ACC112 (cell line): Measurements from ENCODE around the gene SLC8A1.

Experiments
- H2AFZ ChIP-seq: fragments of 200-600 bp; sonication (generic); one replicate; pipeline ENCODE4 v1.6.0; 2017; ENCODE audit warnings: antibody characterized with exemption, low read length; ENCODE audit not compliant: unreplicated experiment
- H3K27ac ChIP-seq: fragments of 200-600 bp; sonication (generic); 2 replicates; pipeline ENCODE4 v1.5.1; 2014; ENCODE audit warnings: low read depth, mild to moderate bottlenecking, antibody characterized with exemption, low read length, moderate library complexity
- H3K27me3 ChIP-seq: fragments of 200-600 bp; sonication (generic); 2 replicates; pipeline ENCODE4 v1.6.1; 2014; ENCODE audit warnings: mild to moderate bottlenecking, antibody characterized with exemption, low read length, moderate library complexity, mixed read lengths; ENCODE audit not compliant: insufficient read depth
- H3K36me3 ChIP-seq: fragments of 200-600 bp; sonication (generic); 2 replicates; pipeline ENCODE4 v1.6.1; 2016; ENCODE audit warnings: mild to moderate bottlenecking, antibody characterized with exemption, low read length, moderate library complexity, mixed read lengths; ENCODE audit not compliant: insufficient read depth
- H3K4me1 ChIP-seq: fragments of 200-600 bp; sonication (generic); one replicate; pipeline ENCODE4 v1.6.1; 2016; ENCODE audit warnings: low read length, mixed read lengths; ENCODE audit not compliant: insufficient read depth, unreplicated experiment, control insufficient read depth
- H3K4me3 ChIP-seq: fragments of 200-600 bp; sonication (generic); 2 replicates; pipeline ENCODE4 v1.5.1; 2014; ENCODE audit warnings: mild to moderate bottlenecking, low read depth, low read length
- H3K79me2 ChIP-seq: fragments of 200-600 bp; sonication (generic); one replicate; pipeline ENCODE4 v1.6.0; 2016; ENCODE audit warnings: low read length; ENCODE audit not compliant: control insufficient read depth, unreplicated experiment, insufficient read depth

Gene SLC8A1

GRCh38 chr2:40184551-40184950 is 267.3 kb downstream of the SLC8A1 start:
- Histone ChIP-seq H3K27ac (no peak overlapping the region), H3K36me3 (no peaks in the 10 kb centered on the region), H3K4me3 (no peak overlapping the region)

GRCh38 chr2:40181855-40182254 is 270.0 kb downstream of the SLC8A1 start:
- Histone ChIP-seq H2AFZ (no peak overlapping the region), H3K4me3 (no peak overlapping the region), H3K27ac (no peak overlapping the region), H3K36me3 (no peaks in the 10 kb centered on the region), H3K79me2 (no peaks in the 10 kb centered on the region), H3K4me1 (no peaks in the 10 kb centered on the region), H3K27me3 (no peaks in the 10 kb centered on the region)

More at GRCh38 chr2:40184551-40184950, 267.3 kb downstream of the SLC8A1 start:
- no peaks in the 10 kb centered on the region for H3K79me2 ChIP-seq
- H2AFZ ChIP-seq, result no peak overlapping the region
- no peaks in the 10 kb centered on the region for H3K27me3 ChIP-seq
- no peaks in the 10 kb centered on the region for H3K4me1 ChIP-seq

- H3K27me3 ChIP-seq, result no peaks in the 10 kb centered on the region
- no peaks in the 10 kb centered on the region for H3K36me3 ChIP-seq
- no peak overlapping the region for H3K4me3 ChIP-seq
- H3K27ac ChIP-seq, result no peak overlapping the region
- H2AFZ ChIP-seq, result no peak overlapping the region
- H3K79me2 ChIP-seq, result no peaks in the 10 kb centered on the region
- no peaks in the 10 kb centered on the region for H3K4me1 ChIP-seq
Measured at GRCh38 chr2:40179801-40180200, 272.1 kb downstream of the SLC8A1 start.

- Histone ChIP-seq H3K4me1 (no peaks in the 10 kb centered on the region), H2AFZ (no peak overlapping the region), H3K4me3 (no peak overlapping the region), H3K27ac (no peak overlapping the region), H3K36me3 (no peaks in the 10 kb centered on the region), H3K27me3 (no peaks in the 10 kb centered on the region), H3K79me2 (no peaks in the 10 kb centered on the region)
Measured at GRCh38 chr2:40178971-40179370, 272.9 kb downstream of the SLC8A1 start.

- H3K27ac ChIP-seq, result no peak overlapping the region
Measured at GRCh38 chr2:40178171-40178778, 273.6 kb downstream of the SLC8A1 start.

GRCh38 chr2:40177366-40177765 is 274.5 kb downstream of the SLC8A1 start:
- Histone ChIP-seq H3K27ac (no peak overlapping the region), H3K79me2 (no peaks in the 10 kb centered on the region), H3K36me3 (no peaks in the 10 kb centered on the region), H3K4me1 (no peaks in the 10 kb centered on the region), H3K4me3 (no peak overlapping the region), H3K27me3 (no peaks in the 10 kb centered on the region), H2AFZ (no peak overlapping the region)

More at GRCh38 chr2:40178171-40178778, 273.6 kb downstream of the SLC8A1 start:
- Histone ChIP-seq H3K4me1 (no peaks in the 10 kb centered on the region), H3K79me2 (no peaks in the 10 kb centered on the region), H2AFZ (no peak overlapping the region), H3K27me3 (no peaks in the 10 kb centered on the region), H3K36me3 (no peaks in the 10 kb centered on the region), H3K4me3 (no peak overlapping the region)

- H2AFZ ChIP-seq, result no peak overlapping the region
- H3K36me3 ChIP-seq, result no peaks in the 10 kb centered on the region
- H3K79me2 ChIP-seq, result no peaks in the 10 kb centered on the region
- H3K4me3 ChIP-seq, result no peak overlapping the region
- no peak overlapping the region for H3K27ac ChIP-seq
- no peaks in the 10 kb centered on the region for H3K27me3 ChIP-seq
- H3K4me1 ChIP-seq, result no peaks in the 10 kb centered on the region
Measured at GRCh38 chr2:40173276-40173675, 278.6 kb downstream of the SLC8A1 start.

GRCh38 chr2:40169856-40170255 is 282.0 kb downstream of the SLC8A1 start:
- H3K4me1 ChIP-seq, result no peaks in the 10 kb centered on the region
- H3K27me3 ChIP-seq, result no peaks in the 10 kb centered on the region
- H3K27ac ChIP-seq, result no peak overlapping the region
- no peaks in the 10 kb centered on the region for H3K79me2 ChIP-seq
- no peak overlapping the region for H3K4me3 ChIP-seq
- H3K36me3 ChIP-seq, result no peaks in the 10 kb centered on the region
- H2AFZ ChIP-seq, result no peak overlapping the region

- no peaks in the 10 kb centered on the region for H3K36me3 ChIP-seq
- H3K4me3 ChIP-seq, result no peak overlapping the region
- H3K79me2 ChIP-seq, result no peaks in the 10 kb centered on the region
- H3K27me3 ChIP-seq, result no peaks in the 10 kb centered on the region
- H3K27ac ChIP-seq, result no peak overlapping the region
- H3K4me1 ChIP-seq, result no peaks in the 10 kb centered on the region
- no peak overlapping the region for H2AFZ ChIP-seq
Measured at GRCh38 chr2:40169430-40169829, 282.5 kb downstream of the SLC8A1 start.

GRCh38 chr2:40168546-40168945 is 283.3 kb downstream of the SLC8A1 start:
- Histone ChIP-seq H2AFZ (no peak overlapping the region), H3K27ac (no peak overlapping the region), H3K36me3 (no peaks in the 10 kb centered on the region), H3K4me3 (no peak overlapping the region), H3K27me3 (no peaks in the 10 kb centered on the region), H3K4me1 (no peaks in the 10 kb centered on the region), H3K79me2 (no peaks in the 10 kb centered on the region)

GRCh38 chr2:40168032-40168431 is 283.9 kb downstream of the SLC8A1 start:
- Histone ChIP-seq H2AFZ (no peak overlapping the region), H3K36me3 (no peaks in the 10 kb centered on the region), H3K27ac (no peak overlapping the region)

More at GRCh38 chr2:40168032-40168431, 283.9 kb downstream of the SLC8A1 start:
- Histone ChIP-seq H3K4me1 (no peaks in the 10 kb centered on the region), H3K79me2 (no peaks in the 10 kb centered on the region), H3K4me3 (no peak overlapping the region), H3K27me3 (no peaks in the 10 kb centered on the region)
